C4-2B (cell line): ENCODE results near the gene LBP.

ENCODE experiments used
- CTCF ChIP-seq: fragments of 450-650 bp; conservative IDR thresholded peaks from 2 replicates; pipeline ENCODE4 v1.5.1; 2017; ENCODE audit warnings: mild to moderate bottlenecking
- ZFX ChIP-seq: fragments of 450-650 bp; IDR thresholded peaks from 2 replicates; pipeline ENCODE4 v1.6.1; 2017

- no peak for TF ChIP-seq CTCF
- no peak for TF ChIP-seq ZFX
Observed at GRCh38 chr20:38421915-38422314, 75.6 kb downstream of the LBP start.
